Measurements from ENCODE around the gene CRNKL1. TPM values are rescaled to one million over a fixed set of nuclear protein-coding genes. Genes with fewer than 3 reads are reported as not detected.

Gene CRNKL1
- total and polyA plus RNA-seq, 2 donors (not counting 3 experiments of a cell fraction or from before 2014, with no cell fraction given) = 4.9 to 22.3 TPM

DNA sequence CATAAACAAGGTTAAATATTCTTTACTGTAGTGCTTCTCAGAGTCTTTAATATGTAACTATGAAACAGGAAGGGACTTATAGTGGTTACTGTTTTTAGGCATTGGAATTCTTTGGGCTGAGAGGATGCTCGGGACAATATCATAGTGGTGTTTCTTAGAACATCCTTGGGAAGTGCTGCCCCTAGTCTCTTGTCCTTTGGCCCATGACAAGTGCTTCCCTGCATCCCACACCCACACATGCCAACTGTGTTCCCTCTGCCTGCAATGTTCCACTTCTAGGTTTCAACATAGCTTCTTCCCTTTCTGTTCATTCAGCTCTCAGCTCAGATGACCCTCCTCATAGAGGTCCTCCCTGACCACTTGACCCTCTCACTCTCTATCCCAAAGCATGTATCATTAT, 37.7 kb upstream of the CRNKL1 start:
- H3K9ac ChIP-seq (replicated peaks; ENCODE audit: extremely low read depth, insufficient read depth, low read length) = no peak overlapping the region
- dilution Hi-C loops (cut with MboI; ENCODE audit: extremely low pct_ligation_motif_present, low sequenced_read_pairs) (no loop called here), intact Hi-C loops (cut with micrococcal nuclease) (loop anchor here (10.0 kb wide), 2 partner anchors 45 to 75 kb away; no protein-coding TSS in a partner anchor)
- H3K4me3 ChIP-seq (replicated peaks in 1 of 3; ENCODE audit: insufficient read depth in 1 of 3, low read depth in 1 of 3, low read length in 3 of 3) = no peak overlapping the region
- H3K79me2 ChIP-seq (ENCODE audit: control insufficient read depth, insufficient read depth, low read length) = no peaks in the 10 kb centered on the region
- no peaks in the 10 kb centered on the region for H3K9me3 ChIP-seq (replicated peaks; ENCODE audit: control insufficient read depth, insufficient read depth, low read length)
- peaks cover 0 to 2% of the 10 kb centered on the region in 2 experiments for H3K27me3 ChIP-seq (ENCODE audit: control insufficient read depth in 2 of 2, insufficient read depth in 2 of 2, low read length in 2 of 2)
- no peak overlapping the region for H3K27ac ChIP-seq (ENCODE audit: insufficient read depth, low read depth, low read length)
- ChIA-PET POLR2A (no interaction called here), CTCF (interaction anchor here (1.9 kb wide), 1 partner anchor 147 kb away, joined by 9 read pairs; no protein-coding TSS in a partner anchor)
- H3K36me3 ChIP-seq (ENCODE audit: control insufficient read depth in 2 of 2, extremely low read depth in 1 of 2, insufficient read depth in 2 of 2, low read length in 2 of 2) = no peaks in the 10 kb centered on the region
- no peak for DNase-seq (ENCODE audit: low read depth, low spot score)
- no peak overlapping the region for H2AFZ ChIP-seq (ENCODE audit: low read depth, low read length)
- FAIRE-seq = no peak
- BruUV-seq (replicated peaks) = no TSS peak
- H4K20me1 ChIP-seq (replicated peaks; ENCODE audit: control insufficient read depth, extremely low read depth, insufficient read depth, low read length) = no peaks in the 10 kb centered on the region
- TF ChIP-seq POLR2AphosphoS5 (IDR thresholded peaks at IDR 0.05; ENCODE audit: insufficient read depth, low read depth, low read length) (no peak), FOS (IDR thresholded peaks at IDR 0.05; ENCODE audit: borderline replicate concordance, insufficient read depth, low read length) (no peak), EZH2 (IDR thresholded peaks at IDR 0.05; ENCODE audit: borderline replicate concordance, low read depth, low read length, severe bottlenecking) (no peak), JUN (IDR thresholded peaks at IDR 0.05; ENCODE audit: borderline replicate concordance, insufficient read depth, insufficient read length, low read depth) (no peak)
- TF ChIP-seq, protein P1, sequence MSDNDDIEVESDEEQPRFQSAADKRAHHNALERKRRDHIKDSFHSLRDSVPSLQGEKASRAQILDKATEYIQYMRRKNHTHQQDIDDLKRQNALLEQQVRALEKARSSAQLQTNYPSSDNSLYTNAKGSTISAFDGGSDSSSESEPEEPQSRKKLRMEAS (IDR thresholded peaks at IDR 0.05; ENCODE audit: insufficient read depth, insufficient read length) = no peak
- TF ChIP-seq, protein P2, sequence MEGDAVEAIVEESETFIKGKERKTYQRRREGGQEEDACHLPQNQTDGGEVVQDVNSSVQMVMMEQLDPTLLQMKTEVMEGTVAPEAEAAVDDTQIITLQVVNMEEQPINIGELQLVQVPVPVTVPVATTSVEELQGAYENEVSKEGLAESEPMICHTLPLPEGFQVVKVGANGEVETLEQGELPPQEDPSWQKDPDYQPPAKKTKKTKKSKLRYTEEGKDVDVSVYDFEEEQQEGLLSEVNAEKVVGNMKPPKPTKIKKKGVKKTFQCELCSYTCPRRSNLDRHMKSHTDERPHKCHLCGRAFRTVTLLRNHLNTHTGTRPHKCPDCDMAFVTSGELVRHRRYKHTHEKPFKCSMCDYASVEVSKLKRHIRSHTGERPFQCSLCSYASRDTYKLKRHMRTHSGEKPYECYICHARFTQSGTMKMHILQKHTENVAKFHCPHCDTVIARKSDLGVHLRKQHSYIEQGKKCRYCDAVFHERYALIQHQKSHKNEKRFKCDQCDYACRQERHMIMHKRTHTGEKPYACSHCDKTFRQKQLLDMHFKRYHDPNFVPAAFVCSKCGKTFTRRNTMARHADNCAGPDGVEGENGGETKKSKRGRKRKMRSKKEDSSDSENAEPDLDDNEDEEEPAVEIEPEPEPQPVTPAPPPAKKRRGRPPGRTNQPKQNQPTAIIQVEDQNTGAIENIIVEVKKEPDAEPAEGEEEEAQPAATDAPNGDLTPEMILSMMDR (IDR thresholded peaks at IDR 0.05; ENCODE audit: extremely low read depth in 1 of 2, insufficient read depth in 1 of 2, low read depth in 1 of 2, low read length in 2 of 2) = no peak
- H3K4me1 ChIP-seq (ENCODE audit: control insufficient read depth, extremely low read depth, insufficient read depth, low read length) = no peaks in the 10 kb centered on the region
- H3K9me1 ChIP-seq (replicated peaks; ENCODE audit: control insufficient read depth, extremely low read depth, insufficient read depth, low read length) = no peaks in the 10 kb centered on the region
- H3K4me2 ChIP-seq (ENCODE audit: insufficient read depth, low read length) = no peak overlapping the region

Data from endothelial cell of umbilical vein (primary cell).